ENCODE data around the gene NUDT1.

Gene NUDT1

DNA sequence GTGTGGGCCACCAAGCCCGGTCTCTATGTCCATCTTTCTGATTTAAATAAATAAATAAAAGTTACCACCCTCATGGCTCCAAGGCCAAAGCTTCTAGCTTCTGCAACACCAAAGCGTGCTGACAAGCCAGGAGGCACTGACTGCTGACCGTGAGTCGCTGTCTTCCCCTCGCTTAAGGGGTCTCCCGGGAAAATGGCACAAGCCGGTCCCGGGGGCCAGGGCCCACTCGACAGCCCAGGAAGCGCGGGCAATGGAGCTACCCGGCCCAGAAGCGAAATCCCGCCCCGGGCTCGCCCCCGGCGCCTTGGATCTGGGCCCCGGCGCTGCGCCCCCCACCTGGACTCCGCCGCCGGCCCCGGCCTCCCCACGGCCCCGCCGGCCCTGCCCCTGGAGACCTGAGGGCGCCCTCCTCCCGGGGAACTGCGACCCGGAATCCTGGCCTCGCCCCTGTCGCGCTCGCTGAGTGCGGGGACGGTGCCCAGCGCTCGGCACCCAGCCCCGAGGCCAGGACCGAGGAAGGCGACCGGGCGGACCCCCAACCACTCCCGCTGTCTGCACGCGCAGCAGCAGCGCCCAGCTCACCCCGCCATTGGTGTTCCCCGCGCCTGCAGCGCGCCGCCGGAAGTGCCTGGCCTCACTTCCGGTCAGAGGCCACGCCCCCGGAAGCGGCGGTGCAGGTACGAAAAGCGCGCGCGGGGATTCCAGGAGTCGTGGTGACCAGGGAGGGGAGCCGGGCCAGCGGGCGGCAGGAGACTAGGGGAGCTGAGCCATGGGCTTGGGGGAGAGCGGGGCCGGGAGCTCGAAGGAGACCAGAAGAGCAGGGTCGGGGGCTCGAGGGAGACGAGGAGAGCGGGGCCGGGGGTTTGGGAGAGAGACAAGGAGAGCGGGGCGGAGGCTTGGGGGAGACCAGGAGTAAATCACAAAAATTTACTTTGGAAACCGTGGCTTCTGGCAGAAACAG is at the start of gene NUDT1, which contains the start of gene MRM2:
NUDT1 (plus strand) TSS at position 647 of the 961 bp plus-strand sequence. CDS start 2,349 bp downstream, outside the sequence.
MRM2 (minus strand) TSS at position 626 of the 961 bp plus-strand sequence; CDS start at position 590, 36 bp downstream.
- peak in 13 of 14 donors; percentile 15 to 82 (median 64) for DNase-seq

DNA sequence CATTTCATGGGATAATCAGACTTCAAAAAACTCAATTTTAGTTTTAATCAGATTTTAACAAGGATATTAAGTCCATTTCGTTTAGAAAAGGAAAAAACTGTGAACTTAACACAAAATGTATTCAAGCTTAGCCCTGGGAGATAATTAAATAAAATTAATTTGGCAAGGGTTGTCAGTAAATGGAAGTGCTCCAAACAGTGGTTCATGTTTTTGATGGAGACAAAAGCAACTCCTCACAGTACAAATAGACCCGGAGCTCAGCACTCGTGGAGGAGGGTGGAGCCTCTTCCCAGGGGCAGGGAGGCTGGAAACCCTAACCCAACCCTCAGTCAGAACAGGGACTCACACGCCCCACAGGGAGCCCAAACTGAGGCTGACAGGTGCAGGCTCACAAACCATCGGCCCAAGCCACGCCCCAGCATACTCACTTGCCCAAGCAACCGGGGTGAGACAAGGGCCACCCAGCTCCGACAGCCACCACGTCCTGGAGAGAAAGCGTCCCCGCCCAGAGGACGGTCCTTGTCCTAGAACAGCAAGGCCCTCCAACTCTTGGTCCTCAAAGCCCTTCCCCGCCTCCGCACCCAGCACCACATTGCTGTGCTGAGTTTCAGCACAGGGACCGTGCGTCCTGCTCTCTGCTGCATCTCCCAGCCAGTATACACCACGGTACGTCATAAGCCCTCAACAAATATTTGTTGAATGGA is 49.0 kb upstream of the NUDT1 start:
- no peak for DNase-seq

DNA sequence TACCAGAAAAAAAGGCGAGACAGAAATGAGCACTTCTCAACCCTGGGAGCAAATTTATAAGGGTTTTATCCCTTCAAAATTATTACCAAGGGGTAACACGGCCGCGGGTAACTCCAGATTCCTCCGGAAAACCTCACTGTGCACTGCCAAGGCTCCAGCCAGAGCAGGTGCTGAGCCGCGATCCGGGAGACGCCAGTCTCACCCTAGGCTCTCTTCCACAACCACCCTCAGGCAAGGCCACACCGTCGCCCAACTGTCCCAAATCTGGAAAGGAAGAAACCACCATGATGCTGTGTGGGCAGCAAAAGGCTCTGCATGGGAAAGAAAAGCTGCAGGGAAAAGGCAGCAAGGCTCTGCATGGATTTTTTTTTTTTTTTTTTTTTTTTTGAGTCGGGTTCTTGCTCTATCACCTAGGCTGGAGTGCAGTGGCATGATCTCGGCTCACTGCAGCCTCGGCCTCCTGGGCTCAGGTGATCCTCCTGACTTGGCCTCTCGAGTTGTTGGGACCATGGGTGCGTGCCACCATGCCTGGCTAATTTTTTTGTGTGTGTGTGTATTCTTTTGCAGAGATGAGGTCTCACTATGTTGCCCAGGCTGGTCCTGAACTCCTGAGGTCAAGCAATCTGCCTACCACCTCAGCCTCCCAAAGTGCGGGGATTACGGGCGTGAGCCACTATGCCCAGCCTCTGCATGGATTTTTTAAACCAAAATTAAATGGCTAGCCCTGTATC is 48.3 kb upstream of the NUDT1 start:
- DNase-seq = no peak

DNA sequence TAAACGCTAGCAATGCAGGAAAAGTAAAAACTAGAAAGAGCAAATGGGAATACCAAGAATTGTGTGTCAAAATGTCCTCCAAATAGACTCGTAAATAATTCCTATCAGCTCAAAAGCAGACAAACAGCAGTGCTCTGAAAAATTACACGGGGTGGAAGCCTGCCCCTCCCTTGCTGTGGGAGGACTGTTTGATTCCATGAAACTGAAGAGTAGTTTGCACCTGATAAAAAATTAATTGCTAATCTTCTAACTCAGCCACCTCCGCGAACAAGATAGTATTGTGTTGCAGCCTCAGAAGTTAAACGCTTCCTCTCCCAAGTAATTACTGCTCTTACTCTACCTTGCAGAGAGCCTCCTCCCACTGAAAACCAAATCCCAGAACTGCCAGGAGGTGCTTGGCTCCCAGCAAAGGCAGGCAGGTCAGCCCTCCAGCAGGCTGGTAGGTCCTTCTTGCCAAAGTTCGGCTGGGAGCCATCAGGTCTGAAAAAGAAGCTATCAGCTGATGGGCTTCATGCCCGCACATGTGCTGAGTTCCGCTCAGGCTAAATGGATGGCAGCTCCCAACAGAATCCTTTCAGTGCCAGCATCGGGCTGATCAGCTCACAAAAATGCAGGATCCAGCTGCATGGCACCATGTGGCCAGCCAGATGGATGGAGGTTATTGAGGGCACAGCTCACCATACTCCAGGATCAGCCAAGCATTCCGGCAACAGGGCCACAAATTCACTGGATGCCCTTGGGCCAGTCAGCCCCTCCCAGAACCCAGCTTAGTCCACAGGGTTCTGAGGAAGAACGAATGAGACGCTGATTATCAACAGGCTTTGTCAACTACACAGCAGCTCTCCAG is 46.4 kb upstream of the NUDT1 start:
- DNase-seq = peak in 8 of 14 donors; percentile 9 to 88 (median 29)

DNA sequence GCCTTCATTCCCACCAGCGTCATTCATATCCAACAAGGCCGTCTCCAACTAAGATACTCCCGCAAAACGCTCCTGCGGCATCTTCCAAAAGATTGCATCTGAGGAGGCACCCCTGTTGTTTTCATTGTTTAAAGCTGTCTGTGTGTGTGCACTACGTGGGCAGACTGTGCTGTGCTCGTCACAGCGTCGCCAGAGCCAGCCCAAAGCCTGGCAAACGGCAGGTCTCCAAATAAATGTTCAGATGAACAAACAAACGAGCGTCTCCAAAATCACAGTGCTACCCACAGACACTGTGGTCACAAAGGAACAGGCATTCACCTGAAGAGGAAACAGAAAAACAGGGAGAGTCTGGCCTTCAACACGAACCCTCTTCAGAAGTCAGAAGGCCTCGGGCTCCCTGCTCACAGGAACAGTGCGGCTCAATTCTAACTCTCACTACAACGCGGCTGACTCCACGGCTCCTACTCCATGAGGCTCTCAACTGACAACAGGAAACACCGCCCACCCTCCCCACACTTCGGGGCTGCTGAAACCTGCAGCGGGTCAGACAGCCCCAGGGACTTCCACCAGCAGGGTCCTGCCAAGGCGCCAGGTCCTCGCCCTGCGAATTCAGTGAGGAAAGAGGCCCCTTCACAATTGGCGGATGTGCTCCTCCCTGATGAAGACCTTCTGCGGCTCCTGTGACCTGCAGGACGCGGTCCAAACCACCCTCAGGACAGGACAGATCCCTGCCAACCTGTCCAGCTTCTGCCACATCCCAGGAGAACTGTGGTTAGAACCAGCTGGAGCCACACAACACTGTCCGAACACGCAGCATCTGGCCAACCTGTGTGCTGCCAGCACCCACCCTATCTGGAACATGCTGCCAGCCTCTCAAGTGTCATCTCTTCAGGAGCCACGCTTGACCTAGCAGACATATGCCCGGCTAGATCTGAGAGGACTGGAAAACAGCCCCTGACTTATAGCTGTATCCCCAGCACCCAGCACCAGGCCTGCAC is 45.3 kb upstream of the NUDT1 start:
- DNase-seq = peak in 1 of 14 donors; percentile 45

DNA sequence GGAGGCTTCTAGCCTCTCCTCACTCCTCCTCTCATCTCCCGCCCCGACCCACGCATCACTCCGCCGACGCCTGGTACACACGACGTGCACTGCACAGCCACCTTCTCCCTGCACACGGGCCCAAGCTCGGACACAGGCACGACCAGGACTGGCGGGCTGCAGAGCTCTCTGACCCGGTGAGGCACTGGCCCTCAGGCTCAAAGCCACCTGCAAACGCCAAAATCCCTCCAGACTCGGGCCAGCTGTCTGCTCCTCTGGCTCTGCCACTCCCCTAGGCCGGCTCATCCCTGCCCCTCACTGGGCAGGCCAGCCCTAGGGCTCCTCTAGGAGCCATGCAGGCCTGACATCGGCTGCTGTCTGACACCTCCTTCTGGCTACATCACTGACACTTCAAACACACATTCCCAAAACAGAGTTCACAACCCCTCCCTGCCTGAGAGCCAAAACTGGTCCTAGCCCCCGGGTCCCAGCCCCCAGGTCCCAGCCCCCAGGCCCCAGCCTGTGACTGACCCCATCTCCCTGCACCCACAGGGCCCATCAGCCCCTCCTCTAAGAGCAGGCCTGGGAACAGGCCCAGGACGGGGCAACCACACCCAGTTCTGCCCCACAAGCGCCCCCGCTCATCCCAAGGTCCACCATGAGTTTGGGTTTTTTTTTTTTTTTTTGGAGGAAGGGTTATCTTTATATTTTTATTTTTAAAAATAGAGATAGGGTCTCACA is 44.4 kb upstream of the NUDT1 start:
- DNase-seq = no peak

DNA sequence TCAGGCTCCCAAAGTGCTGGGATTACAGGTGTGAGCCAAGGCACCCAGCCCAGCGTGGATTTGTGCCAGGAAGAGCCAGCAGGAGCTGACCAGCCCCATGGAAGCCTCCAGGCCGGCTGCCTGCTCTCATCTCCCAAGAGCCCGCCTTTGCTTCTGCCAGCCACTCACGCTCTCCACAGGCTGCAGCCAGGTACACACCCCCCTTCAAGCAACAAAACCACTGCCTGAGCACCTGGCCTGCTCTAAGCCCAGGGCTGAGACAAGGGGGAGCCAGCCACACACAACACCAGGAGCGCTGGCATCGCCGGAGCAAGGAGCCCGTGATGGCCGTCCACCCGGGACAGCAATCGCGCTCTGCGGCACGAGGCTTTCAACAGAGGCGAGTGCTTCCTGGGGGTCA is 43.8 kb upstream of the NUDT1 start:
- peak in 1 of 14 donors; percentile 5 for DNase-seq

DNA sequence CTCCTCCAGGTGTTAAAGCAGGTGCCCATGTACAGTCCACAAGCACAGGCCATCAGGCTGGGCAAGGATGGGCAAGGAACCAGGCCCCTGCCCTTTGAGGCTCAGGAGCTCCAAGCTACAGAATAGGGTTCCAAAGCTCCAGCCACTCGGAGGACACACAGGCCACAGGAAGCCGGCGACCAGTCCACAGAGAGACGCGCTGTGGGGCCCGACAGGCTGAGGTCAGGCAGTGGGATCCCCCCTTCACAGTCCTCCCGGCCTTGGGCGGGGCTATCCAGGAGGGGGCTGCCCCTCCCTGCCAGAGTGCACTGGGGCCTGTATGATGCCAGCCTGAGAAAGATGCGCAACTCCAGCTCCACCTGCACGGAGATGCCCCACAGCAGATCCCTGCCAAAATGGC is 43.3 kb upstream of the NUDT1 start:
- no peak for DNase-seq

DNA sequence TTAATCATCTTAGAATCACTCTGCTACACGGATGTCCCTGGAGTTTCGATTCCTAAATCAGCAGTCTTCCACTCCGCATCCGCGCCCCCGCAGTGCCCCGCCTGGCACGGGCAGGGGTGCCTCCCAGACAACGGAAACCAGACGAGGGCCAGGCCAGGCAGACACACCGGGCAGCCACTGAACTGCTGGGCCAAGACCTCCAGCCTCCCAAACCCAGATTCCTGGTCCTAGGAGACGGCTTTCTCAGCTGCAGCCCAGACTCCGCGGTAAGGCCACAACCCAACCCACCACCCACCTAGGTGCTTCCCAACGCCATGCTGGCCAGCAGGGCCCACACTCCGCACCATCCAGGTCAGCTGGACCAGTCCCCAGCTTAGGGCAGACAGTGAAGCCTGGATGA is 42.5 kb upstream of the NUDT1 start:
- DNase-seq = no peak

DNA sequence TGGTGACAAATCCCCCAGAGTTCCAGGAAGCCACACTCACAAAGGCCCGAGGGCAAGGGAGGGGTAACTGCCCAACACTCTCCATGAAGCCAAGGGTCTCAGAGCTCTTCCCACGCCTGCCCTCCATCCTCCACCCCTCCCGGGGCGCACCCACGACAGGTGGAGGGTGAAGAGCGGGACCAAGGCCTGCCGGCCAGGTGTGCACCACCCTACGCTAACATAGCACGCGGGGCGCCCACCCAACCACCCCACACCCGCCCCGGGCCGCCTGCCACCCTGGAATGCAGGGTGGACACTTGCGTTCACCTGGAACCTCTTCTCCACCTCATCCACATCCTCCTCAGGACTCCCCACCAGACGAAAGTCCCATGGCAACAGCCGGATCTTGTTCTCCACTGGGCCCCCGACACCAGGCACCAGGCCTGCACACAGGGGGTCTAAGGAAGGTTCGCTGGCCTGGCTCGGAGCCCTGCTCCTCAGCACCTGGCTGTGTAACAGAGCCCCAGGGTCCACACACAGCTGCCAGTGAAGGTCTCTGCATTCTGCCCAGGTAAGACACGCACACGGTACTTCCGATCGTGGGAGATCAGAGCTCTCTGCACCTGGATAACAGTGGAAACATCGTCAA is 42.0 kb upstream of the NUDT1 start:
- DNase-seq = no peak

DNA sequence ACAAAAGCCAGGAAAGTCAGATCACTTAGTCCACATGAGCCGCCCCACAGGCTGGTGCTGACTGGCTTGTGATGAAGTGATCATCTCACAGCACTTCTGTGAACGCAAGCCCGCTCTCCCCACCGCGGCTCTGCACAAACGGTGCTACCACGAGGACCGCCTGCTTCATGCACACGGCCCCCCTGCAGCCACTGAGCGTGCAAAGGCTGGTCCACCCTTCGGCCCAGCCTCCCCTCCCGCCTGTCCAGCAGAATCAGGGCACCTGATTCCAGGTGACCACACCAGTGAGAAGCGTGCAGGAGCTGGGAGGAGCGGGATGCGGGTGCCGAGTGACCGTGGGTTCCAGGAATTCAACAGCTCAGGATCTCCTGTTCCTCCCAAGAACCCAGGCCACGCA is 41.4 kb upstream of the NUDT1 start:
- no peak for DNase-seq

DNA sequence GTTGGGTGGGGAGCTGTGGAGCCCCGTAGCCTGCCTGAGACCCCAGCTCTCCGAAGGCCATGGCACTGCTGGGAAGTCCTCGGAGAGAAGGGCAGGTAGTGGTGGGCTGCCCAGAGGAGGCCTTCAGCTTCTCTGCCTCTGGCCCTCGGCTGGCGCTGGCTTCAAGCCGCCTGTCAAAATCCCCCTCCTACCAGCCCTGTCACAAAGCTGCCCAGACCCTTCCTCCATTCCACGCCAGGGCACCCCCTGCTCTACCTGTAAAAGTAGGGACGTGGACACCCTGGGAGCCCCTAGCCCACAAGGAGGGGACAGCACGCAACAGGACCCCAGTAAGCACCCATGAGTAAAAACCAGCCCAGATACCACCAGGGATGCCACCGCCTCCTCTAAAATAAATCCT is 40.9 kb upstream of the NUDT1 start:
- DNase-seq = no peak

DNA sequence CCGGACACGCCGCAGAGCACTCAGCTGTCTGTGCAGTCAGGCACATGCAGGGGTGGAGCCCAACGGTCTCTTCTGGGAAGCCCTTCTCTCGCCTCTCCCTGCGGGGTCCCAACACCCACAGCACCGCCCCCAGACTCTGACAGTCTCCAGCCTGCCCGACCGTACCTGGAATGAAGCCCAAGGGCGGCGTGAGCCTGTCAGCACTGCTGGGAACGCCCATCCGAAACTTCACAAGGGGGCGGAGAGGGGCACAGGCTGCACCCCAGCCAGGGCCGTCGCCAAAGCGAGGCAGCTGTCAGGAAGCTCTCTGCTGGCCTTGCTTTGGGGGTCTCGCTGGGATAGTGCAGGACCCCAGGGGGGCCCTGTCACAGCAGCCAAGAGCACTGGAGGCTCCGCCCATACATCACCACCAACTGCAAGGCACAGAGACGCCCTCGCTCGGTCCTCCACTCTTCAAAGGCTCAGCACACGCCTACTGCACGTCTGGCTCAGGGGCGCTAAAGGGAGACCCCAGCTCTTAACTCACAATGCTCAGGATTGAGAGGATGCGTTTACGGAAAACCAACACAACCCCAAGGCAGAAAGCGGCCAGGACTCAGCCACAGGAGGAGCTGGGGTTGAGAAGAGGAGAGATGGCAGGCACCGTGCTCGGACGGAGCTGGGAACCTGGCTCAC is 40.2 kb upstream of the NUDT1 start:
- no peak for DNase-seq

DNA sequence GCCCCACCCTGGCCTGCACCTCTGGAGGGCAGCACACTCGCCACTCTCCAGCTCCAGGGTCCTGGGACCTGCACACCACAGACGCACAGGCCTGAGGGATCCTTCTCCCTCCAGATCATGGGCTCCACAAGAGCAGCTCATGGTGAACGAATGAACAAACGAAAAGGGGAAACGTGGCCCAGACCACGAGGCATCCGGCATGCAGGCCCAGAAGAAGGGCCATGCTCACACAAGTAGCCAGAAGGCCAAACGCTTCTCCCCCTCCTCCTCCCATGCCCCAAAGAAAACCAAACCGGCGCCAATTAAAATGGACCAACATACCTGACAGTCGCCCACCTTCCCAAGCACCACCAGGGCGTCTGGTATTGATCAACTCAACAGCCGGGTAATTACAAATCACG is 39.7 kb upstream of the NUDT1 start:
- DNase-seq = peak in 6 of 14 donors; percentile 24 to 44 (median 32)

DNA sequence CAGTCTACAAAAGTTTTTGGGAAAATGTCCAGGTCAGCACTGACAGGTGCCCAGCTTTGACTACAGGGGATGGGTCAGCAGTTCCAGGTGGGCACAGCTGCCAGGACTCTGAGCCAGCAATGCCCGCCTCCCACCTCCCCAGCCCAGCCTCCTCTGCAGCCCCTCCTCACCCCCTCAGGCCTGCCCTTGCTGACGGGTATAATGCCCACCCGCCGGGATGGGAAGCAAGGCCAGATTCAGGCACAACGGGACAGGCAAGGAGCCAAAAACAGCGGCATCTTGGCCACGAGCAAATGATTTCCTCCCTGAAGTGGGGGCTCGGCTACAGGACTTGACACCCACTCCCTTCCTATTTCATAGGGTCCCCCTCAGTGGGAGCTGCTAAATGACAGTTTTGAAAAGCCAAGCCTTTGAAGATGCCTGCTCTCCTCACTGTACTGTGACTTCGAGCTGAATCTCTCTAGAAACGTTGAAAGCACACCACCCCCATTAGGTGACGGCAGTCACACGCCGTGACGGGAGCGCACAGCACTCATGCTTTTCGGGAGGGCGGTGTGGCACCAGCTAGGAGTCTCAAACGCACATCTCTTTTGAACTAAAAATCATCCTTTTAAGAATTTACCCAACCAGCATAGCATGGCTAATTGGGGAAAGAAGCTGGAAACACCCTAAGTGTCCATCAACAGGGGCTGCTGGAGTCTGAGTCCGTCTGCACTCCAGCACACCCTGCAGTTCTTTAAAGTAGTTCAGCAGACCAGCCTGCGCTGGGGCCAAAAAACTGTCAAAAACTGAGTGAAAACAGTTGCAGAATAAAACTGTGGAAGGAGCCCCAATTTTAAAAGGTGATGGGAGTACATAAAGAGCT is 38.9 kb upstream of the NUDT1 start:
- DNase-seq = no peak

DNA sequence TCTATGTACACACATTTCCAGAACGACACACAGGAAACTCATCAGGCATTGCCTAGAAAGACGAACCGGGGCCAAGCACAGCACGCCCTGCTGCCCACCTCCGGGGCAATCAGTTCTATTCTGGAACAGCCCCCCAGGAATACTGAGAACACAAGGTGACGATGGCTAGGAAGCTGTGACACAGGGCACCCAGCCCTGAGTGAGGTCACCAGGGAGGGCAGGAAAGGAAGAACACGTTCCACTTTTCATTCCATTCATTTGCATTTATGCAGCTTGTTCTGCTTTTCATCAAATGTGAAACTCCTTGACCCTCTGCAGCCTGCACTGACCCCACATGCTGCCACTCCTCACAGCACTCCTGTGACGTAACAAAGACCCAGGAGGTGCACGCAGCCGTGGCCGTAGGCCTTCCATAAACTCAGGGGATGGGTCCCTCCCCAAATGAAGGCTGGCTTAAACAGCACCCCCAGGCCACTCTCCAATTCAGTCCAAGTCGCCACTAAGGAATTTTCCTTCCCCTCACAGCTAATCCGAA is 38.2 kb upstream of the NUDT1 start:
- peak in 1 of 14 donors; percentile 4 for DNase-seq

DNA sequence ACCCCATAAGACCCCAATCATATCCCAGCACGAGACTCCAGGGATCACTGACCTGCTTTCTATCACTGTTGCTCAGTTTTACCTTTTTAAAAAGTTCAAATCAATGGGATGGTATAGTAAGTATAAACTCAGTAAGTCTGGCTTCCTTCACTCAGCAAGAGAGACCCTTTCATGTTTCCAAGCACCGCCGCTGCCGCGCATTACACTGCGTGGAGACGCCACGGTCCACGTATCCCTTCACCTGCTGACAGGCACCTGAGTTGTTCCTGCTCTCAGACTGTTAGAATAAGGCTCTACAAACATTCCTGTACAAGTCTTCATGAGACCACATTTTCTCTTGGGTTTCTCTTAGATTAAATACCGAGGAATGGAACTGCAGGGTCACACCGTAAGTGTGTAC is 37.6 kb upstream of the NUDT1 start:
- DNase-seq = no peak
